ENCODE data around the gene ATXN1.
"Not testable (repeated sequence)": the region's sequence is repeated elsewhere in the genome, so short reads cannot be mapped to it uniquely, and the experiment has no call there.

ATXN1 gene

DNA sequence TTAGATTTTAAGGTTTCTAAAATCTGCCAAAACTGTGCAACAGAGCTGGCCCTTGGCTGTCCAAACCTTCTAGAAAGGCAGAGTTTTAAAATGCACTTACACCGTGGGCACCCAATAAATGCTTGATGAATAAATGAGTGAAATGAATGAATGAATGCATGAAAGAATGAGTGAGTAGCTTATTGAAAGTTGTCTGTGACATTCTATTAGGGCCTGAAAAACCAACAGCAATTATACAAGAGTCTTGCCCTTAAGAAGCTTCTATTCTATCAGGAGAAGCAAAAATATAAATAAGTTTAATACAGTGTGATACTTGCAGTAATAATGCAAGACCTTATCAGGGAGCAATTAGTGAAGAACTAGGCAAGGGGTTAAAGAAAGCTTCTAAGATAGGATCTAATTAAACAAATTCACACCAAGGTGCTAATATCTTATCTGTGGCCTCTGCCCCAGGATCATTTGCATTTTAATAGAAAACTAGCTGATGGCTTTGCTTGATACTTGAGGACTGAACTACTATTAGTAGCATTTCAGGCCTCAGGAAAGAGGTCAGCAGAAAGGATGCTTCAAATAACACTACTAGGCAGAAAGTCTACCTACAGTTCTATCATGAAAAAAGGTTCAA, 292.2 kb downstream of the ATXN1 start:
- no peak for DNase-seq

DNA sequence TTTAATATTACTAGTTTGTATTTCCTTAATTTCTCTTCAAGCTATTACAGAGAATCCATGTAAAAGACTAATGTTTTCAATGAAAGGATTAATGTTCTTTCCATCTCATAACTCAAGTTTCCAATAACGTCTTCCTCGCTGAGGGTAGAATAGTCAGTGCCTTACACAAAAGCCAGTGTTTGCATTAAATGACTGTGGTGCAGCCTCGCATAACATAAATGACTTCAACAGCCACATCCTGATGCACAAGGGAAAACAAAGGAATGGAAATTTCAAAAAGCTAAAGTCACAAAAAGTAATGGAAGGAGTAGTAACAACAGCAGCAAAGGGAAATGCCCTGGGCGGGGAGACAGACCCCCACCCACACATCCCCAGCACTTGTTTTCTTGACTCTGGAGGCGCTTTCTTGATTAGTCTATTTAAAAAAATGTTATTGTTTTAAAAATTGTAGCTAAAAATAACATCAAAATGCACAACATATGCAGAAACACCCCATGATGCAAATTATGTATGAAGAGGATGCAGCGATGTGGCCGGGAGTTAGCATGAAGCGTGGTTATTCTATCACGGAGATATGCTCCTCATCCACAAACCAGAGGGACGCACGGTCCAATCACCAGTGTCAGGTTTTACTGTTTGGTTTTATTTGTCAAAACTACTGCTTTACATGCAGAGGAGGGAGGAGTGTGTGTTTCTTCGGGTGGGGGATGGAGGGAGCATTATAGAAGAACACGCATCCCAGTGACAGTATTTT, 294.3 kb downstream of the ATXN1 start:
- DNase-seq = no peak

DNA sequence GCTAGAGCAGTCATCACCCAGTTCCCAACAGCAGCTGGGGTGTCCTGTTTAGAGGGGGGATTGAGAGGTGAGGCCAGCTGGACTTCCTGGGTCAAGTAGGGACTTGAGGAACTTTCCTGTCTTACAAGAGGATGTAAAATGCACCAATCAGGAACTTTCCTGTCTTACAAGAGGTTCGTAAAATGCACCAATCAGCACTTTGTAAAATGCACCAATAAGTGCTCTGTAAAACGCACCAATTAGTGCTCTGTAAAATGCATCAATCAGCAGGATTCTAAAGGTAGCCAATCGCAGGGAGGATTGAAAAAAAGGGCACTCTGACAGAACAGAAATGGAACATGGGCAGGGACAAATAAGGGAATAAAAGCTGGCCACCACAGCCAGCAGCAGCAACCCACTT, 297.2 kb downstream of the ATXN1 start:
- DNase-seq = no peak

DNA sequence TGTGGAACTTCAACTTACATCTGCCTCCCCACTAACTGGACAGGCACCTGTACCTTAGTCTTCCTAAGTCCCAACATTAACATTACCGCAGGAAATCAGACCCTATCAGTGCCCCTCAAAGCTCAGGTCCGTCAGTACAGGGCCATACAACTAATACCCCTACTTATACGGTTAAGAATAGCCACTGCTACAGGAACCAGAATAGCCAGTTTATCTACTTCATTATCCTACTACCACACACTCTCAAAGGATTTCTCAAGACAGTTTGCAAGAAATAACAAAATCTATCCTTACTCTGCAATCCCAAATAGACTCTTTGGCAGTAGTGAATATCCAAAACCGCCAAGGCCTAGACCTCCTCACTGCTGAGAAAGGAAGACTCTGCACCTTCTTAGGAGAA, 298.0 kb downstream of the ATXN1 start:
- DNase-seq = not testable (repeated sequence)

DNA sequence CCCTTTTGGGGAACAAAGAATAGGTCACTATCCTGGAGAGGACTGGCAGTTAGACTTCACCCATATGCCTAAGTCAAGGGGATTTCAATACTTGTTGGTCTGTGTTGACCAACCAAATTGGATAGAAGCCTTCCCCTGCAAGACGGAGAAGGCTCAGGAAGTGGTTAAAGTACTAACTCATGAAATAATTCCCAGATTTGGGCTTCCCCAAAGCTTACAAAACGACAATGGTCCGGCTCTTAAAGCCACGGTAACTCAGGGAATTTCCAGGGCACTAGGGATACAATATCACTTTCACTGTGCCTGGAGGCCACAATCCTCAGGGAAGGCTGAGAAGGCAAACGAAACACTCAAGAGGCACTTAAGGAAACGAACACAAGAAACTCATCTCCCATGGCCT, 299.8 kb downstream of the ATXN1 start:
- no peak for DNase-seq

DNA sequence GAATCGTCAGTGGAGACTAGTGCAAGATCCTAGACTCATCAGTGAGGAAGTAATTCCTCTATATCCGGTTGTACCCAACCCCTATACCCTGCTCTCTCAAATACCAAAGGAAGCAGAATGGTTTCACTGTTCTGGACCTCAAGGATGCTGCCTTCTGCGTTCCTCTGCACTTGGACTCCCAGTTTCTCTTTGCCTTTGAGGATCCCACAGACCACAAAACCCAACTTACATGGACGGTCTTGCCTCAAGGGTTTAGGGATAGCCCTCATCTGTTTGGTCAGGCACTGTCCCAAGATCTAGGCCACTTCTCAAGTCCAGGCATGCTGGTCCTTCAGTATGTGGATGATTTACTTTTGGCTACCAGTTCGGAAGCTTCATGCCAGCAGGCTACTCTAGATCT, 301.8 kb downstream of the ATXN1 start:
- DNase-seq = not testable (repeated sequence)

DNA sequence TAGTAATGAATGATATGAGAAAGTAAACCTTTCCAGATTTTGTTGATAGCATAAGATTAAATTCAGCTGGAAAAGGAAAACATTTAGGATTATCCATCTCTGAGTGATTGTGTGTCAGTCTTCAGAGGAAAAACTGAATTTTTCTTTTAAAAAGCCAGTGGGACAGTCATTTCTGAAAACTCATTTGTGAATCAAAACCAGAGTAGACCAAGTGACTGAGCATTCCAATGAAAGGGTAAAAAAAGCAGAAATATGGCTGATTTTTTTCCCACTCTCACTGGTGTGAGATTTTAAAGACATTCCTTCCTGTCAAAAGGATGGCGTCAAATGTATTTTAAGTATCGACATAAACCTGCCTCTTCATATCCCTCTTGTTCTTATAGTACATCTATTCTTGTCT, 308.9 kb downstream of the ATXN1 start:
- no peak for DNase-seq

DNA sequence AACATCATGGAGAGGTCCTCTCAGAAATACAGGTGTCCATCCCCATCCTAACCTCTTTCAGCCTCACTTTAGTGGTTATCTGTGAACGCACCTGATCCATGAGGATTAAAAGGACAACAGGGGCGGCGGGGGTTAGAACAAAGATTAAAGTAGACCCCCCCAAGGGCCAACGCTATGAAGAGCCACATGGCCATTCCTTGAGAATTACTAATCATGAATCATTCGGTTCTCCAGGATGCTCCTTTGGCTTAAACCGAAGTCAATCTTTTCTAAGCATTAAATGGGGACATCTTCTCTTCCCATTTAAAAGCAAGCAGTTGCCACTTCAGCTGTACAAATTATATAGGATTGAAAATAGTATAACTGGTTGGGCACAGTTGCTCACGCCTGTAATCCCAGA, 310.4 kb downstream of the ATXN1 start:
- DNase-seq = no peak

DNA sequence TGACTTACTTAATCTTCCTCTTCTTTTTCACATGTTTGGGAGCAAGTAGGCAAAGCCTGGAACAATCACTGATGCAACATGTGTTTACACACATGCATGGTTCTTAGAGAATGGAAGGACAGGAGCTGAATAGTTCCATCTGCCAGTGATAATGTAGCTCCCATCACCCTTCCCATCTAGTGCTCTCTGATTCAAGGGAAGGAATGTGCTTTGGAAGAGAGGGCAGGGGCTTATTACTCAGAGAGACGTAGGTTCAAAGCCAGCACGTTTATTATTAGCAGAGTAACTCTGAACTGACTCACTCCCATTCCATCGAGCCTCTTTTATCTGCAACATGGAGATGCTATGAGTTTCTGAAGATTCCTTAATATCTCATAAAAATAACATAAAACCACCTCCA, 311.0 kb downstream of the ATXN1 start:
- no peak for DNase-seq

DNA sequence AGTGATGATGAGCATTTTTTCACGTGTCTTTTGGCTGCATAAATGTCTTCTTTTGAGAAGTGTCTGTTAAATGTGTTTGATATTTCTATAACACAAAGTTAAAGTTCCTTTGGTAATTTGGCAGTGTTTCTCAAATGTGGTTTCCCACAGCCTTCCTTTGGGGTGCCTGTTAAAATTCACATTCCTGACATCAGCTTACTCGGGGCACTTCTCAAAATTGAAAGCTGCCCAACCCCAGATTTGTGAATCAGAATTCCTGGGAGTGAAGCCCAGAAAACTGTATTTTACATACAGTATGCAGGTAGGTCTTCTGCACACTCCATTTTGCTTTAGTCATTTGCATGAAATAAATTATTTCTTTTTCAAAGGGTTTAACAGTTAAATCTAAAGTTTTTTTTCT, 315.0 kb downstream of the ATXN1 start:
- no peak for DNase-seq

DNA sequence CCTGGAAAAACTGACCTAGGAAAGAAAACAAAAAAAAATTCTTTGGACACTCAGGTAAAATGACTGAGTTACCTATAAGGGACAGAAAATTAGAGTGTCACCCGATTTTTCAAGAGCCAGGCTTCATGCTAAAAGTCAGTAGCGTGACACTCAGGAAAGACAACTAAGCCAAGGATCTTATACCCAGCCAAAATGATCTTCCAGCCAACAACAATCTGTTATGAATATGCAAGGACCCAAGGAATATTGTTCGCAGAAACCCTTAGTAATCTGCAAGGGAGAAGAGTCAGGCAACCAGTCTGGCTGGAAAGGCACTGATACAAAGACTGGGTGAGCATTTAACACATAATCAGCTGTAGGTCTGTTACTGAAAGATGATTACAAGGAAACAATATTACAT, 319.2 kb downstream of the ATXN1 start:
- DNase-seq = no peak

DNA sequence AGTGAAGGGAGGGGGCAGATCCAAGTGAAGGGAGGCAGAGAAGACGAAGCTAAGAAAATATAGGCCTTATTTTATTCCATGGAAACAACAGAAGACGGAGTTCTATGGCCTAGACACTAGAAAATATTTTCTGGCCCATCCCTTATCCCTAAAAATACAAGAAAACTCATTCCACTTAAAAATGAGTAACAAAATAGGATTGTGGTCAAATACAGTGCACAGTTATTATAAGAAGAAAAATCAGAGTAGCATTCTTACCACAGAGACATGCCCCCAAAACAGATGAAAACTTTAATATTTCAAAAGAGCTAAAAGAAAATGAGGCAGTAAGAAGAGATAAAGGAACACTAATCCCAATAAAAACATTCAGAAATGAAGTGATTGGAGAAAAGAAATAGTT, 320.0 kb downstream of the ATXN1 start:
- DNase-seq = no peak

DNA sequence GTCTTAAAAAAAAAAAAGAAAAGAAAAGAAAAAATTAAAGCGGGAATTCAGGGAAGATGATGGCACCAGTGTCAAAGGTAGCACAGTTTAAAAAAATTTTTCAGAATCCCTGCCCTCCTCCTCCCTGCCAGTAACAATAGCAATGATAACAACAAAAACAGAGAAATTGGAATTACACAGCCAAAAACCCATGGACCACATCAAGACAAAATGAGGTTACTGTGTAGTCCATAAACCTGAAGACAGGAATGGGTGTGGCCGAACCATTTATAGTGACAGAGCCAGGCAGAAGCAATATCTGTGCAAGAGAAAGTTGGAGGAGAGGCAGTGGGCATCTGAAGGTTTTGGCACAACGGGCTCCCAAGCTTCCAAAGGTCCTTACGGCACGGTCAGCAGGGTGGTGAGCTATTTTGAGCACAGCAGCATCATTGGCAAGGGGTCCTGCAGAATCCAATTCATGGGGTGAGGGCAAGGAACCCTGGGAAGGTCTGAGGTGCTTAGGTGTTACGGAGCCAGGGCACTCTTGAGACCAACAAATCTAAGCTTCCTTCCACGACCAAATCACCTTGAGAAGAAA, 320.5 kb downstream of the ATXN1 start:
- DNase-seq = no peak

DNA sequence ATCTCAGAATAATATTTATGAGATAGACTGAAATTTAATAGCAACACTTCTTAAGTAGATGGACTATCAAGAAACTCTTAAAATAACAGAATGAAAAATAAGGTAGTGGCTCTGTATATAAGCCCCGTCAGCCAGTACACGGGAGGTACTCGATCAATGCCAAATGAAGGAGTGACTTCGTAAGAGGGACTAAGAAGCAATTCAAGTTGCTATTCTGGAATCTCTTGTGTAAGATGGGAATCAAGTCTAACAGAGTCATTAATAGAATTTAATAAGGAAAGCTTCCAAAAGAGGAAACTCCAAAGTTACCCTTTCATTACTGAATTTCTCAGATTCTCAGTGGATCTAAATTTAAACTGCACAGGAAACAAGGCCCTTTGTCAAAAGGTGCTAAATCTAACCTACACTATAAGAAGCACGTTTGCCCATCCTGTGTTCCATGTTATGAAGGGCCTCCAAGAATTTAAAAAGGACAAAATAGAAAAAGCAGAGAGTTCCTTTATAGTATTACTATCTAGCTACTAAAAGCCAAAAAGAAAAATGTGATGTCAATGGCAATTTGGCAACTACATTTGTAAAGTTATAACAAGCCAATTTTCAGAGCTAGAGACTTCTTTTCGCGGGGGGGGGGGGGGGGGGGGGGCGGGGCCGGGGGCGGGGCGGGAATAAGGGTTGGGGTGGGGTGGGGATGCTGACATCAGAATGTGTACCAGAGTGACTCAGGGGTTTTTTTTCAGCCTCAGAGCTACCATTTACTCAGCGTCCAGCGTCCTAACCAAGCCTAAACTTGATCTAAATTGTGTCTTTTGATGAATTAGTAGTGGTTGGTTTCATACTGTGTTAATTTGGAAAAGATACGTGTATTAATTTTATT, 322.3 kb downstream of the ATXN1 start:
- DNase-seq = no peak

DNA sequence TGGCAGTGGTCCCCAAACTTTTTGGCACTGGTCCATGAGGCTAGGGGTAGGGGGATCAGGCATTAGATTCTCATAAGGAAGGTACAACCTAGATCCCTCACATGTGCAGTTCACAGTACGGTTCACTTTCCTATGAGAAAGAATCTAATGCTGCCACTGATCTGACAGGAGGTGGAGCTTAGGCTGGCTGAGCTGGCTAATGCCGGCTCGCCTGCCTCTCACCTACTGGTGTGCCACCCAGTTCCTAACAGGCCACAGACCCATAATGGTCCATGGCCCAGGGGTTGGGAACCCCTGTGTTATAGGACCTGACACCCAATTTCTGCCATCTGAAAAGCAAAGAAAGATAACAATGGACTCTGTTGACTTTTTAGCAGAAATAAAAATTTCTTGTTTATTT, 323.3 kb downstream of the ATXN1 start:
- DNase-seq = no peak

DNA sequence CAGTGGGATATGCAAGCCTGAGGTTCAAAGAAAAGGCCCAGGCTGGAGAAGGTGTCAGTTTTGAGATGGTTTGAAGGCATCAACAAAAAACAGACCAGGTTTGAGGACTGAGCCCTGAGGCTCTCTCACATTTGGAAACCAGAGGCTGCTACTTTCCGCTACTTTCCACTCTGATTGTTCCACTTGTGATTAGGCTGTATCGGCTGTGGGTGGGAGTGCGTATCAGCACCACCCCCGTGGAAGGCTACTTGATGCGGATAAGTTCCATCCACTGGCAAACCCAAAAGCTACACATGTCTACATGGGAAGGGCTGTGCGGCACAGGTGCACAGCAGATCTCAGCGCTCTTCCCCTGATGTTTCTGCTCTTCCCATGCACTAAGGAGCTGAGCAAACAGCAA, 324.2 kb downstream of the ATXN1 start:
- no peak for DNase-seq

DNA sequence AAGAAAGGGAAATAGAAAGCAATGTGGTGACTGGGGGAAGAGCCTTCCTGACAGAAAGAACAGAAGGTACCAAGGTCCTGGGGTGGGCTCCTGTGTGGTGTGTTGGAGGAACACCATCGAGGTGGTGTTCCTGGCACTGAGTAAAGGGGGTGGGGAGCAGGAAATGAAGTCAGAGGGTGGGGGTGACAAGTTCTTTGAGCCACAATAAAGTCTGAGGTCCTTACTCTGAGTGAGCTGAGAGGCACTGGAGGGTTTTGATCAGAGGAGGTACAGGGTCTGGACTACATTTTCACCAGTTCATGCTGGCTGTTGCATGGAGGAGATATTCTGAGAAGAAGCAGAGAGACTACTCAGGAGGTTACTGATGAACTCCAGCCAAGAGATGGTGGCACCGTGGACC, 324.7 kb downstream of the ATXN1 start:
- no peak for DNase-seq

DNA sequence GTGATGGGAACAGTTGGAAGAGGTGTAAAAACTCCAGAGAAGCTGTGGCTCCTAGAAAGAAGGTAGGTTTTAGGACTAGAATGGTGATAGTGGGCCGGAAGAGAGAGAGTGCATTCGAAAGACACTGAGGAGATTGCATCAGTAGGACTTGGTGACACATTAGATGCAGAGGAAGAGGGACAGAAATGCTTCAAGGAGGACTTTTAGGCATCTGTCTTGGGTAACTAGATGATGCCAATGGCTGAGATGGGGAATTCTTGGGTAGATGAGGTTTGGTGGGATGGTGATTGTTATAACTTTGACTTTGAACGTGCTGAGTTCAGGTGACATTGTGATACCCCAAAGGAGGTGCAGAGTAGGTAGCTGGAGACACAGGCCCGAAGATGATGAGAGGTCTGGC, 326.4 kb downstream of the ATXN1 start:
- DNase-seq = no peak

DNA sequence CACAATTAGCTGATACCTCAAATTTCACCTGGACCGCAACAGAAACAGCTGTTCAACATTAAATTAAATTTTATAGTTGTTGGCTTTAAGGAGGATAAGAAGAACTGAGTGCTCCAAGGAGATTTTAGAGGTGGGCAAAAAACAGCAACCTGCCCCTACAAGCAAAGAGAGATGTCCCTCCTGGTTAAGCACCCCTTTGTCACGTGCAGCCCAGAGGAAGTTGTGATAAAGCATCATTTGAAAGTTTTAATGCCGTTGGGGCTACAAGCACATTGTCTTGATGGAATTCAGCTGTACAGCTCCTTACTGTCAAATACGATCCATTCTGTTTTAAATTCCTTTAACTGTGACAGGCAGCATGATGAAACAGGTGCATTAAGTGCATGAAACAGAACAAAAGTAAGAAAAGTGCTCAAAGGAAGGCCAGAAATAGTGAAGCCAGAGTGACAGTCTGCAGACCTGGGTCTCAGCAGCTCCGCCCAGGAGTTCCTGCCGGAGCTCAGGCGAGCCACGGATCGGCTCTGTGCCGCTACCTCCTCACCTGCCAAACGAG, 327.8 kb downstream of the ATXN1 start:
- no peak for DNase-seq

DNA sequence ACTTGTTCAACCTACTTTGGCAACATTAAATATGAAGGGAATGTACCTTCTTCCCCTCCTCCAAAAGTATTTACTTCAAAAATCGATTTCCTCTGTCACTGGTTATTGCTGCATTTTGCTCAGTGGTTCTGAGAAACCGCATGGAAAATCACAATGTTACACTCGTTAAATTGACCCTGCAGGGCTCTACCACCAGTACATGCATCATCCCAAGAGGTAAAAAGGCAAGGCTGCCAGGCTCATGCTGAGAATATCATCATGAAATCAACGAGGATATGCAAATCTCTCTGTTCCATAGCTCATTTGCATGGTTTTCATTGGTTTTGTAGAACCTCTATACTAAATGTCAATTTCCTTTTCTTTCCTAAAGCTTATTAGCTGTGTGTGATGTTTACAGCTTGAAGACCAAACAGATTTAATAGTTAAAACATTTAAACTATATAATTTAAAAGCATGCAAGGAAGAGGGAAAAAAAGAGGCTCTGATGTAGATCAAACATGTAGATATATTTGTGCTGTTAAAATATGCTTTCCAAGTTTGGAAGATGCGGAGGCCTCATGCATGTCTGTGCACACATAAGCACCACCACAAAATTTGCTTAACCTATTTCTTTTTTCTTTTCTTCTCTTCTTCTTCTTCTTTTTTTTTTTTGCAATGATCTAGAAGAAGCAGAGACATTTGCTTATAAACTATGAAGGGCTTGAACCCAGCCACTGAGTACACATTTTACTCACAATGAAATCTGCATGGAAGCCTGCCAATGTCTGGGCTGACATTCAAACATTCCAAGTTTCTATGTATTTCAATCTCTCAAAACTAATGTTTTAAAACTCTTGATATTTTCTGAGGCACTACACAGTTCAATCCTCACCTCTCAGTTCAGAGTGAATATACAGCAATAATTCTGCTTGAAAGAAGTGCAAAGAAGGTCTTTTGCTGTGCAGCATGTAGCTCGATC, 328.9 kb downstream of the ATXN1 start:
- DNase-seq = no peak

DNA sequence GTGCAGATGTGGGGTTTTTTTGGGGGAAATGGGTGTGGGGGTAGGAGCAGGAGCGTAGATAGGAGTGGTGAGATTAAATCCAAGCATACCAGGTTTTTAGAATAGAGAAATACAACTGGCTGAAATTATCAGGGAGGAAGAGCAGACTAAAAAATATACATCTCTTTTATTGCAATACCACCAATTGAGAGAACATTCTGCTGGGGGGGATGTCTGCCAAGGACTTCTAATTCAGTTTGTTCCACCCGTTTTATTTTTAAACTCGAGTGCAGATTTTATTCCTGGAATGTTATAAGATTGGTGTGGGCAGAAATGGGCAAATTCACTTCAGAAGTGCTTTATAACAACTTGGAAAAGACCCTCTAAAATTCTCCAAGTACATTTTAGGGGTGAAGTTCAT, 330.2 kb downstream of the ATXN1 start:
- no peak for DNase-seq
